ENCODE data around the gene COPS9.

- TF ChIP-seq CTCF (conservative IDR thresholded peaks at IDR 0.05) (no peak), EZH2 (IDR thresholded peaks at IDR 0.05; ENCODE audit: low read depth) (no peak)
Measured at GRCh38 chr2:240141736-240142135, 5.6 kb upstream of the COPS9 start.
